Mammary epithelial cell (primary cell): Measurements from ENCODE around the gene POLA1.

ENCODE experiments used
- CTCF ChIP-seq, 2 donors: IDR thresholded peaks in 1 of 2; conservative IDR thresholded peaks in 1 of 2; 2 replicates each; pipeline ENCODE4 v1.5.1; 2011 to 2012; ENCODE audit warnings: inconsistent platforms in 2 of 2, low read length in 2 of 2, mild to moderate bottlenecking in 2 of 2, control low read depth in 1 of 2, low read depth in 1 of 2; ENCODE audit not compliant: insufficient read depth in 1 of 2; ENCODE audit errors: extremely low read depth in 1 of 2
- EZH2 ChIP-seq: IDR thresholded peaks from 2 replicates; pipeline ENCODE4 v1.6.1; 2012; ENCODE audit warnings: low read length, inconsistent platforms, borderline replicate concordance

GRCh38 chrX:24902806-24903205 lies 209.1 kb downstream of the POLA1 start:
- TF ChIP-seq CTCF (conservative IDR thresholded peaks at IDR 0.05 in 1 of 2, IDR thresholded peaks at IDR 0.05 in 1 of 2; ENCODE audit: extremely low read depth in 1 of 2, insufficient read depth in 1 of 2, low read depth in 1 of 2, low read length in 2 of 2) (no peak), EZH2 (no peak)
